Measurements from ENCODE around the gene EXOC6B. TPM values are rescaled to one million over a fixed set of nuclear protein-coding genes. Genes with fewer than 3 reads are reported as not detected.
A peak's percentile ranks its signal among the peaks of the same experiment; 100 is the strongest.

EXOC6B gene
- total RNA-seq, 1 donor from 2014 or later = 23.3 TPM

DNA sequence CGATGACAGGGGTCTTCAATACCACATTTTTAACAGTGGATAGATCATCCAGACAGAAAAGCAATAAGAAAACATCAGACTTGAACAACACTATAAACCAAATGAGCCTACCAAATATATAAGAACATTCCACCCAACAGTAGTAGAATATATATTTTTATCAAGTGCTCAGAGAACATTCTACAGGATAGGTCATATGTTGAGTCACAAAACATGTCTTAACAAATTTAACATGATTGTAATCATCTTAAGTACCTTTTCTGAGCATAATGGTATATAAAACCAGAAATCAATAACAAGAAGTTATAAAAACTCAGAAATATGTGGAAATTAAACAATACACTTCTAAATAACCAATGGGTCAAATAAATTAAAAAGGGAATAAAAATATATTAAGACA lies 484.2 kb downstream of the EXOC6B start:
- no peak for DNase-seq

DNA sequence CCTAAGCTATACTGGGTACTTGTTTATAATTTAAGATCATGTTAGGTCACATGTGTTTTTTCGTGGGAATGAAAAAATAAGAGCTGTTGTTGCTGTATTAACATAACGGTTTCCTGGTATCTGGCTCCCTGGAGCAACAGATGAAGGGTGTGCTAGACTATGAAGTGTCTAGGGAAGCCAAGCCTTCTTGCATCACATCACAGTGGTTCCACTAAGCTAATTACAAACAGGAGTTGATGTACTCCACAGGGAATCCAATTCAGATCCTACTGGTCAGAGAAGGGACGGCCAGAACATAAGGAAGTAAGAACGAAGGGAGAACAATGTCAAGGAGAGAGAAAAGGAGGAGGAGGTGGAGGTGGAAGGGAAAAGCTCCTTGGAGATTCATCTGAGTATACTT lies 485.2 kb downstream of the EXOC6B start:
- DNase-seq = no peak

DNA sequence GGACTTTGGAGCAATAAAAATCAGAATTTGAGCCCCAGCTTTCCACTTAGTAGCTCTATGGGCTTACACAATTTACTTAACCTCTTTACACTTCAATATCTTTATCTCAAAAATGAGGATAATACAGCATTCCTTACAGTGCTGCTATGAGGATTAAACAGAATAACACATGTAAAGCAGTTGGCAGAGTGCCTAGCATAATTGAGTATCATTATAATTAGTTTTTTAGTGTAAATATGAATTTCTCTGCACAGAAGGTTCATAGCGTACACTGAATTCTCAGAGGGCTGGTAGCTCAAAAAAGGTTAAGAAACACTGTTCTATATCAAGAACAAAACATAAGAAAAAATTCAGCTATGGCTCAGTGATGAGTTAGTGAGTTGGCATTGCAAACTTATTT lies 487.8 kb downstream of the EXOC6B start:
- no peak for DNase-seq

DNA sequence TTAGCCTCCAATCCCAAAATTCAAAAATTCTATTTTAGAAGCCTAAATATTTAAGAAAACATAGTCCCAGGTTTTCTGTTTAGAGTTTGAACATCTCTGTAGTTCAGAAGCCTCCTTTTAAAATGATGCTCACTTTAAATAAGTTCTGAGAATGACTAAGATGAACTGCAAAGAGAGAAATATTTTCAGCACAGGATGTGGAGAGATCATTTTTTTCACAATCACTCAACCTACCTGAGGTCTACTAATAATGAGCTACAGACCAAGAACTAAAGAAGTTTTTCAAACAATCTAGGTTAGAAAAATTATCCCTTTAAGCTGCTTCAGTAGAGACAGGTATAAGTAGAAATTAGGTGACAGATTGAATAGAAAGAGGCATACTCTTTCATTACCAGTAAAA lies 493.1 kb downstream of the EXOC6B start:
- DNase-seq = no peak

DNA sequence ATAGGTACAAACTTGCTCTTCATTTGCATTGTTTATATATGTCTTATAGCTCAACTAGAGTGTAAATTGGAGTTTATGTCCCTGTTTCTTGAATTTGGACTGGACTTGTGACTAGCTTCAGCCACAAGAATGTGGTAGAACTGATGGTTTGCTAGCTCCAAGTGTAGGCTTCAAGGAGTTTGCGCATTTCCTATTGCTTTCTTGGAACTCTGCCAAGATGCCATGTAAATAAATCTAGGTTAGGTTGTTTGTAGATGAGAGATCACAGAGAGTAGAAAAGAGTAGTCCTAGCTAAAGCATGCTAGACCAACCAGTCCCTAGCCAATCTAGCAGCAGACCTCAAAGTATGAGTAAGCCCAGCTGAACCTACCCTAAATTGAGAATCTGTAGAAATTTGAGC lies 495.2 kb downstream of the EXOC6B start:
- no peak for DNase-seq

DNA sequence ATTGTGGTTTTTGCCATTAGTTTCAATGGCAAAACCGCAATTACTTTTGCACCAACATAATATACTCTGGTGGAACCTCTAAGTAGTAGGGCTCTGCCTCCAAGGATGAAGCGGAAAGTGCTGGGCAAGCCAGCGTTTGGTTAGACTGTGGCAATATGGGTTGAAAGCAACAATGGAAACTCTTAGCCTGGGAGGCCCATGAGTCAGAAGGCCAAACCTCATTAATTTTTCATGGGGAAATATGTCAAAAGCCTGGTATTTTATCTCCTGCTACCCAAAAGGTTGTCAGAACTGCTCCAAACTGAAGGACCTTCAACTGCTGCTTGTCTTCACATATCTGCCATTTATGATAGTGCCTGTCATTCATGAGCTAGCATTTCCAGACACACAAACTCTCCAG lies 499.1 kb downstream of the EXOC6B start:
- no peak for DNase-seq

DNA sequence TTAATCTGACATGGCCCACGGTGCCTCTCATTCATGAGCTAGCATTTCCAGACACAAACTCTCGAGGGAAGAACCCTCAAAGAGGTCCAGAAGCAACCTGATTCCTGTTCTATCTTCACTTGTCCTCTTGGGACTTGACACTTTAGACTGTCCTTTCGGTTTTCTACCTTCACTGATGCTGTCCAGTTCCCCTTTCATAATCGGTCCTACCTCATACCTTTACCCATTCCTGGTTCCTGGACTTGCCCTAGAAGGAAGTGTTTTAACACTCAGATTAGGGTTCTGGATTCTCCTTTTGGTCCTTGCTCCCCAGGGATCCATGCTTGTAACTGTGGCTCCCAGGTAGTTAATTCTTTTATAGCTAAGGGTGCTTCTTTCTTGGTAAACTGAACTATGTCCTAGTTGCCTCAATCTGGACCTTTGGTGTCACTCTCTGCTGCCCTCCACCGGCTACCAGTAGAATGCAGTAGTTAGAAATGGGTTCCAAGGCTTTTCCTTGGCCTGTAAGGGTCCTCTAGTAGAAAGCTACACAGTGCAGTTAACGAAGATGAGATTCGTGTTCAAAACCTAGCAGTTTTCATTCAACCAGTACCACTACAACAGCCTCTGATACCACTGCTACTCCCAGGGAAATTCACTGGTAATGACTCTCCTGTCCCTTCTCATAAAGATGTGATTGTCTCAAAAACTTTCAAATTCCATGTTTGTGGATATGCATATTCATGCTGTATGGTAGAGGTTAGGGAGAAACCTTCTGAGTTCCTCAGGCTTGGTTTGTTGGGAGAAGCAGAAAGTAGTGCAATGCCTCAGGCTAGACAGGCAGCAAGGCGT lies 500.0 kb downstream of the EXOC6B start:
- DNase-seq = peak; percentile 47

DNA sequence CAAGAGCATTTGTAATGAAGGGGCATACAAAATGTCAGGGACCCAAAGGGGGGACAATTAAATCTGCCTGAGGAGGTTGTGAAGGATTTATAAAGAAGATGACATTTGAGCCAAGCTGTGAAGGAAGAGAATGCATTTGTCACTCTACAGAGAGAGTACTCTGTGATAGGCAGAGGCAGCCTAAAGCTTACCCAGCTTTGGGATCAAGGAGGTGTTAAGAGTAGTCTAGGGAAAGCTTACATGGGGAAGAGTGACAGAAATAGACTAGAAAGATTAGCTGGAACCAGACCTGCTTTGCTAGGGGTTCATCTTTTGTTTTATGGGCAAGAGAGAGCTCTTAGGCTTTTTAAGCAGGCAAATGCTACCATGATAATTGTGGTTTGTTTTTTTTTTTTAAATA lies 509.1 kb downstream of the EXOC6B start:
- DNase-seq = no peak

DNA sequence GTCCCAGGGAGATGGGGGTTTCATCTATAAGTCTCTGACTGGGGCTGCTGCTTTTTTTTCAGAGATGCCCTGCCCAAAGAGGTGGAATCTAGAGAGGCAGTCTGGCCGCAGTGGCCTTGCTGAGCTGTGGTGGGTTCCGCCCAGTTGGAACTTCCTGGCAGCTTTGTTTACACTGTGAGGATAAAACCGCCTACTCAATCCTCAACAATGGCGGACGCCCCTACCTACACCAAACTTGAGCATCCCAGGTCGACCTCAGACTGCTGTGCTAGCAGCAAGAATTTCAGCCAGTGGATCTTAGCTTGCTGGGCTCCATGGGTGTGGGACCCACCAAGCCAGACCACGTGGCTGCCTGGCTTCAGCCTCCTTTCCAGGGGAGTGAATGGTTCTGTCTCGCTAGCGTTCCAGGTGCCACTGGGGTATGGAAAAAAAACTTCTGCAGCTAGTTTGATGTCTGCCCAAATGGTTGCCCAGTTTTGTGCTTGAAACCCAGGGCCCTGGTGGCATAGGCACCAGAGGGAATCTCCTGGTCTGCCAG lies 525.6 kb downstream of the EXOC6B start:
- no peak for DNase-seq

DNA sequence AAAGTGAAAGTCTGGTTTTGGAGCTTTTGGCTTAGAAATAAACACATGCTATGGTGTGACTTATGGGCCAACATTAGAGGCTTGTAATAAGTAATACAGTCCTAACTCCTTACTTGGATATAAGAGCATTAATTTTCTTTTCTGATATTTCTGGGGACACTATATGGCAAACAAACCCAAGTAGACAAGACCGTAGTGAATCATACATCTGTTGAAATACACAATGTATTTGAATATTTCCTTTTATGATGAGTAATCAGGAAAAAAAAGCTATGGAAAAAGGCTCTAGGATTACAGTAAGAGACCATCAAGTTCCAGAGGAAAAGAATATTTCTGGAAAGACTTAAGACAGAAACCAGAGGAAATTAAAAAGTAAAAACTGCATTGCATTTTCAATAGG lies 532.2 kb downstream of the EXOC6B start:
- DNase-seq = peak; percentile 58

DNA sequence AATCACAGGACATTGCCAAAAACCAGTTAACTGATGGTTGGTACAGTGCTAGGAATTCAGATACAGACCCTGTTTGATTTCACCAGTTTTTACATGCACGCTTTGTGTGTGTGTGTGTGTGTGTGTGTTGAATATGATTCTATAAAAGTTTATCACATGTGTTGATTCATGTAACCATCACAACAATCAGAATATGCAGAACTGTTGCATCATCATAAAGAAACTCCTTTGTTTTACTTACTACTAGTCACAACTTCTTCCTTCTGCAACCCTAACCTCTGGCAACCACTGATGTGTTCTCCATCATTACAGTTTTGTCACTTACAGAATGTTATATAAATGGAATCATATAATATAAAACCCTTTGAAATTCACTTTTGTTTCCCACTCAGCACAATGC lies 533.4 kb downstream of the EXOC6B start:
- DNase-seq = no peak

DNA sequence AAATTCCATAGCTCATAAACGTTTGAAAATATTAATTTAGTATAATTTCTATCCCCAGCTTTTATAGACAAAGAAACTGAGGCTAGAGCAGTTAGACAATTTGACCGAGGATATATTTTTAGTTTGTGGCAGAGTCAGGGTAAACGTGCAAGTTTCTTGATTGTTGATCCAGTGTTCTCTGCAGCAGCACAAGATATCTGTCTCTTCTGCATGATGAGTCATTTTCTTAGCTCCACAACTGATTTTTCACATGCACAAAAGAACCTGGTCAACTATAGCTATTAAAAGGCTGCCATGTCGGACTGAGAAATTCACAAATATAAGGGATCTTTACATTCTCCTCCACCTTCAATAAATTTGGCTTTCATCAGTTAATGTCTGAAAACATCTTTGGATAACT lies 534.8 kb downstream of the EXOC6B start:
- no peak for DNase-seq

DNA sequence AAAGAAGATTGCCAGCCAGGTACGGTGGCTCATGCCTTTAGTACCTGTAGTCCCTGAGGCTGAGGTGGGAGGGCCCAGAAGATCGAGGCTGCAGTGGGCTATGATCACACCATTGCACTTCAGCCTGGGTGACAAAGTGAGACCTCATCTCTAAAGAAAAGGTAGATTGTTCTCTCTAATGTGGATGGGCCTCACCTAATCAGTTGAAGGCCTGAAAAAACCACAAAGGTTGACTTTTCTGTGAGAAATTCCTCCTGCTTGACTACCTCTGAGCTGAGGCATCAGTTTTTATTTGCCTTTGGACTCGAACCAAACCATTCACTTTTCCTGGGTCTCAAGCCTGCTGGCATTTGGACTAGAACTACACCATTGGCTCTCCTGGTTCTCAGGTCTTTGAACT lies 536.1 kb downstream of the EXOC6B start:
- DNase-seq = no peak

DNA sequence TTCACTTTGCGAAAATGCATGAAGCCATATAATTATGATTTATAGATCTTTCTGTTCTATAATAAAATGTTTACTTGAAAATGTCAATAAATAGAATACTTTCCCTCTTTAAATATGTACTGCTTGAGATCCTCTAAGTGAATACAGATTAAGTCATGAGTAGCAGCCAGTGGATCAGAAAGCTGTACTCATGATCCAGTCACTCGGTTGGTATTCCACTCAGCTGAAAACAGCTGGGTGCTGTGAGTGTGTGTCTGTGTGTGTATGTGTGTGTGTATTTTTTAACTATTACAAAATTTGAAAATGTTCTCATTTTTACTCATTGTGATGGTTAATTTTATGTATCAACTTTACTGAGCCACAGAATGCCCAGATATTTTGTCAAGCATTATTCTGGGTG lies 536.5 kb downstream of the EXOC6B start:
- no peak for DNase-seq

DNA sequence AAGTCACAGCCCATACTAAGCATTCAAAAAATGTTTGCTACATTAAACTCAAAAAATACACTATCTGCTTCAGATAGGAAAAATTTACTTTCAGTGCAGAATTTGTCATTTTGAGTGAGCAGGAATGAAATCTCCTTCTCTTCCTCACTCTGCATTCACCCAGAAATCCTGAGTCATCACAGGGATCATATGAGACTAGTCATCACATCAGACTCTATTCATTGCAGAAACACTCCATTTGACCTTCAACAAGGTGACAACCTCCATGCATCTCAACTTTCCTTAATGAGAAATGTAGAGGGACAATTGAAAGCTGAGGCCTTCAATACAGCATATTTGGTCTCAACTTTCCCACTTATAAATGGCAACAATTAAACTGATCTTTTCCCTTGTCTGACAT lies 547.8 kb downstream of the EXOC6B start:
- DNase-seq = peak; percentile 29

DNA sequence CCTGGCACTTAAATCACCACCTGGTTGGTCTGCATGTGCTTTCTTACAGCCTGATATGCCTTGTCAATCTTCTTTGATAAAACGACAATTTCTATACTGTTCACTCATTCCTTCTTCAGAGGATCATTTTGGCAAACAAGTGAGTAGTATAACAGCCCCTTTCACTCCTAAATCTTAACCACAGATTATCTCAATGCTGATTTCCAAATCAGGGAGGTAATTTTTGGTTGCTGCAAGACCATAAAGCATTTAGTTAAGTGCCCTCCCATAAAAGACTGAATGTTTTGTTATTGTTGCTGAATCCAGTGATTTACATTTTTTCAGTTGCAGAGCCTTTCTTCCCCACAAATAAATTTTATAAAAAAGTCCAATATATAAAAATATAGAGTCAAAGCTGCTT lies 549.0 kb downstream of the EXOC6B start:
- DNase-seq = no peak

DNA sequence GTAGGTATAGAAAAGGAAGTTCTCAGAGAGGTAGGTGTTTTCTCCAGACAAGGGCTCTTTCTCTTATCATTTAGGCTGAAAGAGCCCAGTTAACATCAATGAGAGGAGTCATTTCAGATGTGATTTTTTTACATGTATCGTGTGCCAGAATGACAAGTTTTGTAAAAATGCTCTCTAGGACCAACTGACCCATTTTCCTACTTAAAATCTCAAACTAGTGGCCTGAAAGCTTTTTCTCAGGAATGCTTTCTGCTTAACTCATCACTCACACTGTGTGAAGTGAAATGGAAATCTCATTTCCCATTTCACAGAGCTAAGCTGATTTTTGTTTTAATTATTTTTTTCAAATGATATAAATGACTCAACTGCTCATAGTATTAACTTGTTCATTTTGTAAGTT lies 549.5 kb downstream of the EXOC6B start:
- DNase-seq = no peak

DNA sequence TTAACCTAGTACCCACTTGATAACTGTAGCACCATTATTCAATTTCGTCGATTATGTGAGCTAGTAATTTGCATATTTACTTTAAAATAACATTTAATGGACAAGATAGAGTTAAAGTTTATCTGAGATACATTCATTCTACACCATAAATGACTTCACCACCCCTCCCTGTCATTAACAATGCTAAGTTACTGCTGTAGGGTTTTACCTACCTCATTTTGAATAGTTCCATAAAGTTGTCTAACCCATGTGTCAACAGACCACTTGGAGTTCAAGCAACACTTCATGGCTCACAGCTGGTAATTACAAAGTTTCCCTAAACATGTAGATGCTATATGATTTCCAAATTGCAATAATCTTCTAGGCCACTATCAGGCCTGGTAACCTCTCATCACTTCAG lies 550.7 kb downstream of the EXOC6B start:
- DNase-seq = no peak

DNA sequence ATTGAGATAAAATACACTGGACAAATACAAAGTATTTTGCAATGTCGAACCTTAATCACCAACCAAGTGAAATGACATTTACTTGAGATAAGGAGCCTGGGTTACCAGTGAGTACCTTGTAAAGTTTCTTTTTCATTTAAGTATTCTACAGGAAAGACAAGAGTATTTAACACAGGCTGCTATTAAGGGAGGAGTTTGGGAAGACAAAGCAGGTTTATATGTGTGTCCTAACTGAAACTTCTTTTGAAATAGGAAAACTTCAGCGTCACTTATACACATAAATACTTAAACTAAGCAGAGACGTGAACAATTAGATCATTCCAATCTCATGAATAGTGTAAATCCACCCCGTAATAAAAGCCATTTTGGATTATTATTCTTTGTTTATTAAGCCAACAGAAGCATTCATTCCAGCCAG lies 551.4 kb downstream of the EXOC6B start:
- no peak for DNase-seq

DNA sequence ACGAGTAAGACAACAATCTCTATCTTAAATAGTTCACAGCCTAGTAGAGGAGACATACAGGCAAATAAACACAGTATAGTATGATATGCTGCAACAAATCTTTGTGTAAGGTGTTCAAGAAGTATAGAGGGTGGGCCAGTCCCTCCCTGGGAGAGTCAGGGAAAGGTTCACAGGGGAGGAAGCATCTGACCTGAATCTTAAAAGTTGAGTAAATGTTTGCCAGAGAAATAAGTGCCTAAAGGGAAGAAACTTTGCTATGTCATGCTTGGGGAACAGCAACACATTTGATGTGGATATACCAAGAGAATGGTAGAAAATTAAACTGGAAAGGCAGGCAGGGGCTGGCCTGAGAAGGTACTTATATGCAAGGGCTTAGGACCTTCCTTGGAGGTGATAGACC lies 552.4 kb downstream of the EXOC6B start:
- no peak for DNase-seq

DNA sequence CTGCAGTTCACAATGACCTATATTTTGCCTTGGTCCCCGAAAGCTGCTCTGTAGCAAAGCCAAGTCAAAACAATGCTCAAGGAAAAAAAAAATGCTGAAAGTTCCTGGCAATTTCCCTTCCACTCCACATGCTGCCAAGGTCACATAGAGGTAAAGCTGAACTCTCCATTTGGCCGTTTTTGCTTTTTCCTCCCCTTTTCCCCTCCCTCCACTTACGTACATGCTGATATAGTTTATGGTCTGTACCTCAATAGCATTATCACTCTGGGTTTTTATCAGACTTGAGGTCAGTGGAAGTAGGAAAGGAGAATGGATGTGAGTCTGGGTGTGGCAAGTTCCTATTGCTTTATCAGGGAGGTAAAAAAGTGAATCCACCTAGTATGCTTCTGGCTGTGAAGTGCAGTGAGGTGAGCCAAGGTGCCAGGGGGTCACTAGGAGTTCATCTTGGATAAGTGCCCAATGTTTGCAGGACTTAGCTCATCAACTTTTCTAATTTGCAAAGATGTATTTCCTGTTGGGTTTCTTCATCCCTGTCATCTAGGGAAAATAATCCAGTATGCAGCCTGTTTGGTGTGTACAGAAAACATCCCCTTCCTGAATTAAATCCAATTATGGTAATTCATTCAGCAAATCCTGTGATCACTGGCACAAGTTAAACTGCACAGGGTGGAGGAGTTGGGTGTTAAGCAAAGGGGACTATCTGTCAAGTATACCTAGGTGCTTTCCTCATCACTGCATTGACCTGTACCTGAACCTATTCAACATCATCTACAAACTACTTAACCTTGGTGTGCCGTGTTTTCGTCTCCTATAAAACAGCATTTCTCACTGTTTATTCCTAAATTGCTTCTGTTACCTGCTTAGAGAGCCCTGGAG lies 553.8 kb downstream of the EXOC6B start:
- DNase-seq = peak; percentile 70

DNA sequence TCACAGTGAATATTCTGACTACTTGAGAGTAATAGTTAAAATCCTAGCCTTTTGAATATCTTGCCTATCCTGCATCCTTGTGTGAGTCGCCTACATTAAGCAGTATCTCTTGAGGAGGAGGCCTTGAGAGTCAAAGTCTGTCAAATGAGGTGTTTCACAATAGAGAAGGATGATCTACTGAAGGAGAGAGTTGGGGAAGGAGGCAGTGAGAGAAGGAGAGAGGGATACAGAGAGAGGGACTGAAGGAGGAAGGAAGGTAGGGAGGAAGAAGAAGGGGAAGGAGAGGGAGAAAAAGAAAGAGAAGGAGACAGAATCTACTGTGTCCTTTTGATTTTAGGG lies 554.6 kb downstream of the EXOC6B start:
- no peak for DNase-seq

DNA sequence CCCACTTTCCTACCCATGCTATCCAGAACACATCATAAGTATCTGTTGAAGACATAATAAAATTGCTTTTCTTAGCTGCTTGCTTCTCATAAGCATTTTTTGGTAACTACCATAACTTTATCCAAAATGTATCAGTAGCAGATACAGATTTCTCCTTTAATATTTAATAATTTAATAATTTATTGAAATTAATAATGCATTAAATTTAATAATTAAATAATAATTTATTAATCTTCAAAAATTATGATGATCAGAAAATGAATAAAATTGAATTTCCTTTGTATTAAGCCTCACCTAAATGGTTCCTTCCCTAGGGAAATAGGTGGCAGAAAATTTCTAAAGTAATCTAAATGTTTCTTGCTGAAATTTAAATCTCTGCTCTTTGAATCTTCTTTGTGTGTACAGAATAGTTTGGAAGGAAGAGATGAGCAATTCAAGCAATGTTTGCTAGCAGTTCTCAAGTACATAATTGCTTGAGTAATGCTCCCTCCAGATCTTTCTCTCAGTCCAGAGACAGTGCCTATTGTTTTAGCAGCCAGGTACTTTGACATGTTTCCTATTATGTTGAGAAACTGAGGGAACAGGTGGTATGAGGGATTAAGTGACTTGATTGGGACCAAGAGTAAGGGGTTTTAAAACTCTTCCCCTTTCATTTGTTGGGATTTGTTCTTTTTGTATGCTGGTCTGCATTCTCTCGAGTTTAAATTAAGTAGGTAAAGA lies 555.1 kb downstream of the EXOC6B start:
- DNase-seq = no peak
